HG02642 (cell line): ENCODE data around the gene GFRA4.

Experiments
- ATAC-seq: cut with Tn5 transposase; IDR thresholded peaks from one replicate; pipeline ENCODE4 v1.9.1; 2021; ENCODE audit warnings: mild to moderate bottlenecking; ENCODE audit not compliant: unreplicated experiment, poor library complexity

GFRA4 gene

DNA sequence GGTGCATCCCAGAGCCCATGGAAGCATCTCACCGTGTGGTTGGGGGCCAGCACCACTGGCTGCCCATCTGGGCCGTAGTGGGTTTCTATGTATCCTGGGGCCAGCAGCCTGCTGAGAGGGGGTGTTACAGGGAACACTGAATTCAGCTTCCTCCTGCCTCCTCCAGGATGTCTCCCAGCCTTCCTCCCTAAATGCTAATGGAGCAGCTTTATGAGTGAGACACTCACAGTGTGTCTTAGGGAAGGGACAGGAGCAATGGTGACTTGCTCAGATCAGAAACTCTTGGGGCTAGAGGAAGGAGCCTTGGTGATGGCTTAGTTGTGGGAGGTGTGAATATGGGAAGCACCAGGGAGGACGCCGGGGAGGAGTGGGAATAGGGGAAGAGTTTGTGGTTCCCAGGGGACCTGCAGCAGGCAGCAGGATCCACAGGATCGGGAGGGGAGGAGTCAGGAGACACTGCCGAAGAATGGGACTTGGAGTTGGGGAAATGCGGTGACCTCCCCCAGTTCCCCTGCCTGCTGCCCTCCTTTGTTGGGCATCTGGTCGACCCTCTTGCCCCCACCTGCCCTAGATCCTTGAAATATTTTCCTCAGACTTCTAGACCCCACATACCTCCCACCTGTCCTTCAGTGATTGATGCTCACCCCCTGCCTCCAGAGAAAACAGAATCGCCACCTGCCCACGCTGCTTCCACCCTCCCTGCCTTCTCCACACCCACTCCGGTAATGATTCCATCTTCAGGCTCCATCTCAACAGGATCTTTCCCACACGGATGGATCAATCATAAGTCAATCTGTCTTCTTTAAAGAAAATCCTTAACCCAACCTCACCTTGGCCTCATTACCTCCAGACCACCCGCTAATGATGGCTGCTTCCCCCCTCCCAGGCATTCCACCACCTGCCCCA, 12.0 kb upstream of the GFRA4 start:
- ATAC-seq, result no peak

GRCh38 chr20:3674447-3674846, 11.2 kb upstream of the GFRA4 start:
- no peak for ATAC-seq

- ATAC-seq, result no peak
Observed at GRCh38 chr20:3673221-3674070, 10.2 kb upstream of the GFRA4 start.

DNA sequence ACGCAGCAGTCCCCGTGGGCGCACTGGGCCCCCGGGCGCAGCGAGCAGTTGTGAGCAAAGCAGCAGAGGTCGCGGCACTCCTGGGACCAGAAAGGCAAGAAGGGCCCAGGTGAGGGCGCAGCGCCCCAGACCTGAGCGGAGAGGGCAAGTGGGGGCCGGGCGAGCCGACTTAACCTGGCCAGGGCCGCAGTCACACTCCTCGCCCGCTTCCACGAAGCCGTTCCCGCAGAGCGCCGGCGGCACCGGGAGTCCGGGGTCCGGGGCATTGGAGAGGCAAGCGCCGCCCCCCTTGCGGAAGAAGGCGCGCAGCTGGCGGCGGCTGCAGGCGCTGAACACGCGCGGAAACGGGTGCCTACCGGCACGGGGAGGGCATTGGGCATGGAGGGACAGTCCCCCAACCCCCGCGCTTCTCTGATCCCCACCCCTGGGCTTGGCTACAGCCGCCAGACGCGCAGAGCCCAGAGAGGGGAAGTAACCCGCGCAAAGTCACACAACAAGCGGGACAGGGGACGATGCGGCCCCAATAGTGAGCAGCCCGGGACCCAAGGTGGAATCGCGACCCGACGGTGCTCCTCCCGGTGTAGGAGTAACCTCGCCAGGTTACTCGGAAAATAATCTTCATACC, 9.5 kb upstream of the GFRA4 start:
- ATAC-seq, result no peak

DNA sequence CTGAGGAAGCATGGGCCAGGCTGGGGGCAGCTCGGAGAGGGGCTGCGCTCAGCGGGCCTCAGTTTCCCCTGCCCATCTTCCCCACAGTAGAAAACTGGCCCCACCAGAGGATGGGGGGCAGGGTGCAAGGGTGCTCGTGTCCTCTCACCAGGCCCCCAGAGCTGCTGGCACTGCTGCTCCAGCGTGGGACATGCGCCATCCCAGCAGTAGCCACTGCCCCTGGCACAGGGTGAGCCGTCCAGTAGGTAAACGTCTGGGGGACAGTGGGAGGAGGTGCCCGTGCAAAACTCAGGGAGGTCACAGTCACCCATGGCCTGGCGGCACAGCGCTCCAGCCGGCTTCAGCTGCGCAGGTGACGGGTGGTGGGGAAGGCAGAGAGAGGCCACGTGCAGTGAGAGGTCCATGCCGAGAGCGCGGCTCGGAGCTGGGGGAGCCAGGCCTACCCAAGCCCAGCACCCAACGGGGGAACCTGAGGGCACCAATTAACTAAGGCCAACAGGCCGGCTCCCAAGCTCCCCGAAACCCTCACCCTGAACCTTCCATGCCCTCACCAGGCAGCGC, 8.9 kb upstream of the GFRA4 start:
- no peak for ATAC-seq

DNA sequence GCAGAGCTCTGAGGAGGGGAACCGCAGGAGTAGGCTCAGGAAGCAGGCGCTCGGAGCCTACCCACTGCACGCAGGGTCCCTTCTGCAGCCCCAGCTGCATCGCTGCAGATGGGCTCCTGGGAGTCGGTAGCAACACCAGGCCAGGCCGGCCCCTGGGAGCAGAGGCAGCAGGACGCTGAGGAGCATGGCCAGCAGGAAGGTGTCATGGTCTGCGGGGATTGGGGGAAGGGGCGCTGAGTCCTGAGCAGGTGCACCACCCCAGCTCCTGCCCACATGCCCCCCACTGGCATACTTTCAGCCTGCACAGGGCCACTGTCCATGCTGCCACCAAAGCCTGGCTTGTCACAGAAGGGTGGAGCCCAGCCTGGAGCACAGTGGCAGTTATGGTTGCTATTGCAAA, 7.7 kb upstream of the GFRA4 start:
- ATAC-seq, result no peak

DNA sequence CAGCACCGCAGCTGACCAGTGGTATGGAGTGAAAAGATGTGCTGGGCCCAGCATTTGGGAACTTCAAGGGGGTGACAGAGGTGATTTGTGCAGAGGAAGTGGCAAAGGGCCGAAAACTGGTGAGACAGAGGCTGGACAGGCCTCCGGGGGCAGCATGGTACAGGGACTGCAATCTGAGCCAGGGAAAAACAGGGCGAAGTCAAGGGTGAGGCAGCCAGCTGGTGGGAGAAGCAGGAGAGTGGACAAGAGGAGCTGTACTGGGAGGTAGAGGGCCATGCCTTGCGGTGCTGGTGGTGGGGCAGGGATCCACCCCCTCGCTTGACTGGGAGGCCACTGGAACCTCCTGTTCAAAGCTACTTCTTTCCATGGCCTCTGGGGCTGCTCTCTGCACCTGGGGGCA, 7.3 kb upstream of the GFRA4 start:
- no peak for ATAC-seq

DNA sequence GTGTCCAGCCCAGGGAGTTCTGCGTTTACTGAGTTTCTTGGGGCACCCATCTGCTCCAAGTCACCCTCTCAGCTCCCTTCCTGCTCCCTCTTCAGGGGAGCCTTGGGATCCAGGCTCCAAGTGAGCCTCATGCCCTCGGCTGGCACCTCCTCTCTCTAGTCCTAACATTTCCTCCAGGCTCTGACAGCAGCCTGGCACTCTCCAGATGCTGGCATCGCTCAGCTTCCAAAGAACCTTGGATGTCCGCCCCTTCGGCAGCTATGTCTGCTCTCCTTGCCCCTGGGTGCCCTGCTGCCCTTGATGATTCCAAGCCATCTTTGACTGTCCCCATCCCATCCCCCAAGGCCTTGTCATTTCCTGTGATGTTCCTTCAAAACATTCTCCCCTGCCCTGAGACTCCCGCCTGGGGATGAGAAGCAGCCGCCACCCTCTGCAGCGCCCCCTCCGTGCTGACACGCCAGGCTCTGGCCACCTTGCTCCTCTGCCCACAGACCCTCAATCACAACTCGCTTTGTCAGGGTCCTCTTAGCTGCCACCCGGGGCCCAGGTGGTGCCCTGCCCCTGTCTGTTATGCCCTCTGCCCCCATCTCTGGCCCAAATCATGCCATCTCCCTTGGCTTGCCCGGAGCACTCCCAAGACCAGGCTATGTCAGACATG, 6.6 kb upstream of the GFRA4 start:
- no peak for ATAC-seq

DNA sequence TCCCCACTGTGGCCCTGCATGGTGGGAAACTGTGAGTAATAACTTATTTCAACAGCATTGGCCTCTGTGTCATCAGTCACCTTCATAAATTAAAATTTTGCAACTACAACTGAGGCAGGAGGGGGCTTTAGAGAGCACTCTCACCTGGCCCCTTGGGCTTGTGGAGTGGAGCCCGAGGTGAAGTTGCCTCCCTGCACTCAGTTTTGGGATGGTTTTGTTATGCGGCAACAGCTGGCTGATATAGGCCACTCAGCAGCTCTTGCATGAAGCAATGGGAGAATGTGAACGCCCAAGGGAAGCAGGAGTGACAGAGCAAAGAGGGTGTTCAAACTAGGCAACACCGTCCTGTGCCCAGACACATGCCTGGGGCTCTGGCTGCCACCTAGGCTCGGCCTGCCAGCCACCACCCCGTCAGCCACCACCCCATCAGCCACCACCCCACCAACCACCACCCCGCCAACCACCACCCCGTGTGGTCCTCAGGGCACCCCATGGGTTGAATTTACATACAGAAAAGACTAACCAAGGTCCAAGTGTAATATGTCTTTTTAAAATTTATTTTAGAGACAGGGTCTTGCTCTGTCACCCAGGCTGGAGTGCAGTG, 4.3 kb upstream of the GFRA4 start:
- ATAC-seq, result no peak

DNA sequence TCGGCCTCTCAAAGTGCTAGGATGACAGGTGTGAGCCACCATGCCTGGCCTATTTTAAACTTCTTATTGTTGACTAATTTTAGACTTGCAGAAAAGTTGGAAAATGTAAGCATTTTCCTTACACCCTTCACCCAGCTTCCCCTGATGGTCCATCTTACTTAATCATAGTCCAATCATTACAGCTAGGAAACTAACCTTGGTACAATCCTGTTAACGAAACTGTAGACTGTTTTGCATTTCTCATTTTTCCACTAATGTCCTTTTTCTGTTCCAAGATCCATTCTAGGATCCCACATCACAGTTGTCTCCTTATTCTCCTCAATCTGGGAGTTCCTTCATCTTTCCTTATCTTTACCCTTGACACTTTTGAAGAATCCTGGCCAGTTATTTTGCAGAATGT, 659 bp upstream of the GFRA4 start:
- no peak for ATAC-seq

DNA sequence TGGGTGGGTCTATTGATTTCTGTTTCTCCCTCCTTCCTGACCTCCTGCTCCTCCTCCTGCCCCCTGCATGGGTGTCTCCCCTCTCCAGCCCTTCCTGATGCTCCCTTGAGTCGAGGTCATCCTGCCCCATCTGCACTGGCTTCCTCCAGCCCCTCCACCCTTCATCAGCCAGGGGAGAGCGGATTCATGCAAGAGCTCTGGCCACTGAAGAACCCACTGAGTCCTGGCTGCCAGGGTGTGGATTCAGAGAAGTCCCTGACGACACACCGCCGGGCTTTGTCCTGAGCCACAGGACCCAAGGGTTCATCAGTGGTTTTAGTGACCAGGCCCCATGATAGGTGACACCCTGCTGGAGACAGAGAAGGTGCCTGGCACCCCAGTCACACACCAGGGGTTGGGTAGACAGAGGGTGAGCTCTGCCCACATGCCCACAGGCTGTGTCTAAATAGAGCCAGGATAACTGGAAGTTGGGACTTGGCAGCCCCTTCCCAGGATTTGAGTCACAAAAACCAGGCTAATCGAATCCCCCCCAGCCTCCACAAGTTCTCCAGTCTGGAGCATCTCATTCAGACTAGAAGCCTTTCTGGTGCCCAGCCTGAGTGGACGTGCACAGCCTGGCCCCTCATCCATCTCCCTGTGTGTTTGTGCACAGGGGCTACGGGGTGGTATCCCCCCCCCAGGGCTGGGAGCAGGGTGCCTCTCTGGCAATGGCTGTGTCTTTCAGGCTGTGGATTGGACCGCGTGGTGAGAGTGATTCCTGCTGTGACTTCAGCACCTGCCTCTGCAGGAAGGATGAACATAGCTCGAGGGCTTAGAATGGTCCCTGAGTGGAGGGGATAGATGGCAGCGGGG, 1.2 kb downstream of the GFRA4 start:
- ATAC-seq, result no peak

DNA sequence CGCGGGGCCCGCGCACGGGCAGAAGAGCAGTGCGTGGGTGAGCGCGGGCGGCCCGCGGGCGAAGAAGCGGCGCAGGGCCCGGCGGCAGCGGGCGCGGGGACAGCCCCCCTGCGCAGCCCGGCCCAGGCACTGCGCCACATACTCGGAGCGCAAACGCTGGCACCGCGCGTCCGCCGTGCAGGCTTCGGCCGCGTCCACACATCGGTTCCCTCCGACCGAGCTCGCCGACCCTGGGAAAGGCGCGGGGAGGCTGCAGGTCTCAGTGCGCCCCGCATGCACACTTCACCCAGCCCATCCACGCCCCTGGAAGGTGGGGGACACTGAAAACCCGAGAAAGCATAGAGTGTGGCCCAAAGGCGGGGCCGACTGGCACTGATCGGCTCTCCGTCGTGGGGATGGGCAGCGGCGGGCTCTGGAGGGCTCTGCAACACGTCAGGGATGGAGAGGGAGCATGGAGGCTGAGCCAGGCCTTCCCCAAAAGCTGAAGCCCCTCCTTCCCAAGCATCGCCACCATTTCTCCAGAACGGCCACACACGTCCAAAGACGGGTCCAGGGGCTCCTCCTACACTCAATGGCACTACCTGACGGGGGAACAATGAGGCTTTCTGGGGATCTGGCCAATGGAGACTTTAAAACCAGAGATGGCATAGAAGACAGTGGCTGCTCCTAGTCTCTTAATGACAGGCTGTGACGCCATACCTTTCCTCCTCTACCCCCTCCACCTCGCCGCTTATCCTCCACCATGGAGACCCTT, 2.0 kb downstream of the GFRA4 start:
- ATAC-seq, result no peak

GRCh38 chr20:3660262-3661059, 2.7 kb downstream of the GFRA4 start:
- no peak for ATAC-seq

DNA sequence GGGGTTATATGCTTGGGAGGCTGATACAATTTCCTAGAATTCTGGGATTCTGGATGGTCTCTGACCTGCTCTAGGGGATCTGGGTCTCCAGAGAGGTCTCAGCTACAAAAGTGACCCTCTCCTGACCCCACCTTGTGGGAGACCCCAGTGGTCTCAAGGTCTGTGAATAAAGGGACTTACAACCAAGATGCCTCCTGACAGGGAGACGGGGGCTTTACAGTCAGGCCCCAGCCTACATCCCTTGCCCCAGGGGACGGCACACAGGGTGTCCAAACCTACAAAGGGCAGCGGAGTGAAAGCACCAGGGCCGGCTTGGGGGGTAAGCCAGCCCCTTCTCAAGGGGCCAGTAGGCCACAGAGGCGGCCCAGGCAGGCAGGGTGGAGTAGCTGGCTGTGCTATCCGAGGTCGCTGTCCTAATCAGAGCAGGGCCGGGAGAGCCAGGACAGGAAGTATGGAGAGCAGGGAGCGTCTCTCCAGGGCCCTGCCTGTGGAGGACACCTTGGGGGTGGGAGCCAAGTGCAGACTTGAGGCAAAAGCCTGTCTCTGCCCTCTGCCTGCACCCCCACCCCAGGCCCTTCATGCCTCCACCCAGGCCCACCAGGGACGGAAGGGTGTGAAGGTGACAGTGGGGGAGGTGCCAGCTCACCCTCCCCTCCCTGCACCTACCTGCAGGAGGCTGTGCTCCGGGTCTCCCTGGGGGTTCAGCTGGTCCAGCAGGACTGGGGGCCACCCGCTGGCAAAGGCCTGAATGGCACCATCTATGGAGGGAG, 3.5 kb downstream of the GFRA4 start:
- ATAC-seq, result no peak

GRCh38 chr20:3658716-3659491, 4.3 kb downstream of the GFRA4 start:
- ATAC-seq, result peak; percentile 84
